ENCODE measurements around the gene PRSS37.
"Not testable (repeated sequence)": the region's sequence is repeated elsewhere in the genome, so short reads cannot be mapped to it uniquely, and the experiment has no call there.

The PRSS37 gene

DNA sequence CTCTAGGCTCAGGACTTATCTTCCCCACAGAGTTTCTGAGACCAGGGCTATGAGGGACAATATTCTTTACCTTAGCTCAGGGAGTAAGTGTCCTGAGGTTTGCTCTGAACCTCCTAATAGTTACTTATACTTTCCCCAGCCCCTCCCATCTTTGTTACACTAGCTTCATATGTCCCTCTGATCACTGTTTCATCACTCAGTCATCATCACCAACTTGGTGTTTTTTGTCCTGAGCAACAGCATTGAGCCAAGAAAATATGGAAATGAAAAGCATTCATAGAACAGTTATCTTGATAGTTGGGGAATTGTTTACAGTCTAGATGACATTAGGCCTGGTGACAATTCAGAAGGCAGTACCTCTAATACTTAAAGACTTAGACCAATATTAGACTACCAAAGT lies at the start of gene PRSS37:
TSS of gene PRSS37 (minus strand) at position 101 of the 400 bp plus-strand sequence. CDS start 436 bp downstream, outside the sequence.
- no peak for DNase-seq

- DNase-seq = no peak
Measured at GRCh38 chr7:141889321-141889720, 48.0 kb upstream of the PRSS37 start.

GRCh38 chr7:141884539-141885225 lies 43.4 kb upstream of the PRSS37 start:
- DNase-seq = no peak

DNA sequence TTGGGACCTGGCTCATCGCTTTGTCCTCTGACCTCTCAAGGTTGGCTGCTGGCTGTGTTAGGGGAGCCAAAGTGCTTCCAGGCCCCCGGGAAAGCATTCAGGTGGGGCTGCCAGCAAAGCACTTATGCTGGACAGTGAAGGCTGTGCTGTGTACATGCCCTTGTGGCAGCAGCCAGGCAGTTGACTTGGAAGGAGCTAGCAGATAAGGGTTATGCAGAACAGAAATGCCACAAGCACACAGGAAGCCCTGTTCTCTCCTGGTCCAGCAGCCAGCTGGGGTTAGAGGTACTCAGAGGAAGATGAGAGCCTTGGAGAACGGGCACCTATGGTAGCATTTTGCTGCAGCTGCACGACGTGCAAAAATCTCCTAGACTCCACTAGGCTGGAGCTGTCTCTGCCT lies 39.7 kb upstream of the PRSS37 start:
- DNase-seq = no peak

GRCh38 chr7:141877365-141877764 lies 36.1 kb upstream of the PRSS37 start:
- DNase-seq = no peak

DNA sequence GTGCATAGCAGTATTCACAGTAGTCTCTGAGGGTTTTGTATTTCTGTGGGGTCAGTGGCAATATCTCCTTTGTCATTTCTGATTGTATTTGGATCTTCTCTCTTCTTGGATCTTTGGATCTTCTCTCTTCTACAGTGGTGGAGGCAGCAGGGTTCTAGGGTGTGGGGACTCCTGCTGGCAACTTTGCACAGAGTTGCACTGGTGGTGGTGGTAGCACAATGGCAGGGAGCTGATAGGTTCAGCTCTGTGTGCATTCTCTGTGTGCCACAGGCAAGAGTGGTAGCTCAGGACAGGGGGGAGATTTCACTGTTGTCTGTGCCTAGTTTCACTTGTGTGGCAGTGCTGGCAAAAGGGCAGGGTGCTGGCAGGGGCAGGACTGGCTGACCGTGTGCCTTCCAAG lies 35.1 kb upstream of the PRSS37 start:
- no peak for DNase-seq

GRCh38 chr7:141875453-141875852 lies 34.2 kb upstream of the PRSS37 start:
- no peak for DNase-seq

- DNase-seq = no peak
Measured at GRCh38 chr7:141874787-141875186, 33.5 kb upstream of the PRSS37 start.

GRCh38 chr7:141872931-141873330 lies 31.6 kb upstream of the PRSS37 start:
- DNase-seq = no peak

GRCh38 chr7:141866974-141867373 lies 25.7 kb upstream of the PRSS37 start:
- no peak for DNase-seq

DNA sequence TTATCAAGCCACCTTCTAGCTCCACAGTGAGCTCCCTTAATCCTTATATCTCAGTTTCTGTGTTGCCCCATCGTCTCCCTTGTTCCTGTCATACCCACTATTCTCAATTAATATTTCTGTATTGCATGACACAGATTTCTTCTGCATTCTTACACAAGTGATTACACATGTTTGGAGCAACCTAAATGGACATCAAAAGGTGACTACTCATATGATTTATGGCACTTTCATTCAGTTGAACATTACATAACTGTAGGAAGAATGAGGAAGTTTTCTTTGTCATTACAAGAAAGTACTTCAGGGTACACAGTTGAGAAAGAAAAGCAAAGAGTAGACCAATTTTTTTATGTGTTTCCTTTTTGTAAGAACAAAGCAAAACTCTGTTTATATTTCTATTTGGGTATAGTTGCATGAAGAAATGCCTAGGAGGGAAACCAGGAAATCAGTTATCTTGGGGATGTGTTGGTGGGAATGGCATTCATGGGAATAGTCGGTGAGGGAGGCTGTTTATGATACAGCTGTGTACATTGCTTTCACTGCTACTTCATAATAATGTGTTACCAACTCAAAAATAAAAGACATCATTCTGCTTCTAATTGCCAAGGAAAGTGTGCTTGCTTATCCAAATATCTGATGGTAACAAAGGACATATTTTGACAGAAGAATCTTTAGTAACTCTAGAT lies 23.6 kb upstream of the PRSS37 start:
- no peak for DNase-seq

GRCh38 chr7:141860207-141860606 lies 18.9 kb upstream of the PRSS37 start:
- DNase-seq = no peak

GRCh38 chr7:141847996-141848395 lies 6.7 kb upstream of the PRSS37 start:
- DNase-seq = no peak

- no peak for DNase-seq
Measured at GRCh38 chr7:141844256-141844655, 3.0 kb upstream of the PRSS37 start.

GRCh38 chr7:141842904-141843303 lies 1.6 kb upstream of the PRSS37 start:
- no peak for DNase-seq

DNA sequence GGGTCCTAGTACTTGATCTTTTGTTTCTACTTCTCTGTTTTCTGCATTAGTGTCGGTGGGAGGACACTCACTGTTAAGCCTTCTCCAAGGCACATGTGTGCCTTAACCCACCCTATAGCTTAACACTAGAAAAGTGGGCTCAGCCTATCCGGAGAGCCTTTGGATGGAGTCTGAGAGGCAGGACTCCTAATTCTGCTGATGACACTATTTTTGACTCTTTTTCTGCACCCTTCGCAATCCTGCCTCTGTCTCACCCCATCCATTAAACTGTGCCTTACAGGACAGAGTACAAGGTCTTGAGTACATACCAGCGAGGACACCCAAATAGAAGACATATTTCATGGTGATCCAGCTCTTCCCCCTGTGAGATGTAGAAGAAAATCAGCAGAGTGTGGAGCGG lies 577 bp downstream of the PRSS37 start:
- no peak for DNase-seq

DNA sequence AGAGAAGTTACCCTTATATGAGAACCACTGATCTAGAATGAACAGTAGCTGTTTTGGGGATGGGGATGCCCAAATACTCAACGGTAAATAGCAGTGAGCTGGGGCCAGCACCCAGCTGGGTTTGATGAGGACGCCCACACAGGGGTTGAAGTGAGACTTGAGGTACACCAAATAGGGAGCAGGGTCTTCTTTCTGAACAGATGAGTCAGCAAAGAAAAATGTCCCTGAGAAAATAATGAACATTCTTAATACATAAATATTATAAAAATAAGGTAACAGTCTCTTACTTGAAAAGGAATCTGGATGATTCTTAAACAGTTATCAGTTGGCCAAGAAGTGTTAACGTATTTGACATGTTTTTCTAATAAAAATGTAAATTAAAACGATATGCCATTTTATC lies 2.0 kb downstream of the PRSS37 start:
- DNase-seq = no peak

DNA sequence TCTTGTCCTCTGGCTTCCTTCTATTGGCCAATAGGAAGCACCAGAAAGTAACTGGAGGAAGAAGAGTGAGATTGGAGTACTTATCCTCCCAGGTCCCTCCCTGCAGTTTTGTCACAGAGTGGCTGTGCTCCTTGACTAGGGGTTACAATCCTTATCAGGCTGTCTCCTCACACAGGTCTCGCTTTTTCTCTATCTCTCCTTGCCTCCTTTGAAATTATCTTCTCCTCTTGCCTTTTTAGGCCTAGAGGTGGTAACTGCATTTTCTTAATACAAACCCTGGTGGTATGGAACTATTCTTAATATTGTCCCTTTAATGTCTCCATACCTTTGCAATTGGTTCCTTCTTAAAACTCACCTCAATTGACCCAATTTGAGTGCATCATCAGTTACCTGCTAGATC lies 2.7 kb downstream of the PRSS37 start:
- DNase-seq = no peak

DNA sequence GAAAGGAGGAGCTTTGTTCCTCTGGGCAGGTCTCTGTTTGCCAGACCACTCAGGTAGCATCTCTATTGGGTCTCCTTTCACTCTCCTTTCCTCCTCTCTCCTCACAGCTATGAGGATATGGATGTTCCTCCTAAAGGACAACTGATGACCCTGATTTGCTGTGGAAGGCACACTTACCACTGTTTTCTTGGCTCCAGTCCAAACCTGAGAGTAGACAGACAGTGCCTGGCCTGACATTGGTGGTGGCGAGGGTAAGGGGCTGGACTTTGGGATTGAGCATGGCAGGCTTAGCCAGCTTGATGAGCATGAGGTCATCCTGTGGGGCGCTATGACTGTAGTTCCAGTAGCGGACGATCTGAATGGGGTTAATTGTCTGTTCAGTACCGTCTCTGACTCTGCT lies 3.6 kb downstream of the PRSS37 start:
- DNase-seq = no peak

DNA sequence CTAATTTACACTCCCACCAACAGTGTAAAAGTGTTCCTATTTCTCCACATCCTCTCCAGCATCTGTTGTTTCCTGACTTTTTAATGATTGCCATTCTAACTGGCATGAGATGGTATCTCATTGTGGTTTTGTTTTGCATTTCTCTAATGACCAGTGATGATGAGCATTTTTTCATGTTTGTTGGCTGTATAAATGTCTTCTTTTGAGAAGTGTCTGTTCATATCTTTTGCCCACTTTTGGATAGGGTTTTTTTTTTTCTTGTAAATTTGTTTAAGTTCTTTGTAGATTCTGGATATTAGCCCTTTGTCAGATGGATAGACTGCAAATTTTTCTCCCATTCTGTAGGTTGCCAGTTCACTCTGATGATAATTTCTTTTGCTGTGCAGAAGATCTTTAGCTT lies 18.9 kb downstream of the PRSS37 start:
- not testable (repeated sequence) for DNase-seq

DNA sequence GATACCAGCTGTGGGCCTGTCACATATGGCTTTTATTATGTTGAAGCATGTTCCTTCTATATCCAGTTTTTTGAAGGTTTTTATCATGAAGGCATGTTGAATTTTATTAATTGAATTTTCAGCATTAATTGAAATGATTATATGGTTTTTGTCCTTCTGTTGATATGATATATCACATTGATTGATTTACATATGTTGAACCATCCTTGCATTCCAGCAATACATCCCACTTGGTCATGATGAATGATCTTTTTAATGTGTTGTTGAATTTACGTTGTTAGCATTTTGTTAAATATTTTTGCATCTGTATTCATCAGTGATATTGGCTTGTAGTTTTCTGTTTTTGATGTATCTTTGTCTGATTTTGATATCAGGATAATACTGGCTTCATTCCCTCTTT lies 21.2 kb downstream of the PRSS37 start:
- no peak for DNase-seq

GRCh38 chr7:141792526-141792925 lies 48.8 kb downstream of the PRSS37 start:
- no peak for DNase-seq

GRCh38 chr7:141789917-141790316 lies 51.4 kb downstream of the PRSS37 start, which contains the start of gene TAS2R5:
TSS of gene TAS2R5 (plus strand) at chr7:141790217. CDS start at chr7:141790362, 145 bp downstream.
- DNase-seq = no peak

GRCh38 chr7:141788296-141788695 lies 53.0 kb downstream of the PRSS37 start:
- DNase-seq = no peak
